ENCODE measurements around the gene KRT7. TPM values are rescaled to one million over a fixed set of nuclear protein-coding genes. Genes with fewer than 3 reads are reported as not detected.

The KRT7 gene
- total RNA-seq, 4 donors from 2014 or later, result 2.4 to 4.0 (median 3.7) TPM

DNA sequence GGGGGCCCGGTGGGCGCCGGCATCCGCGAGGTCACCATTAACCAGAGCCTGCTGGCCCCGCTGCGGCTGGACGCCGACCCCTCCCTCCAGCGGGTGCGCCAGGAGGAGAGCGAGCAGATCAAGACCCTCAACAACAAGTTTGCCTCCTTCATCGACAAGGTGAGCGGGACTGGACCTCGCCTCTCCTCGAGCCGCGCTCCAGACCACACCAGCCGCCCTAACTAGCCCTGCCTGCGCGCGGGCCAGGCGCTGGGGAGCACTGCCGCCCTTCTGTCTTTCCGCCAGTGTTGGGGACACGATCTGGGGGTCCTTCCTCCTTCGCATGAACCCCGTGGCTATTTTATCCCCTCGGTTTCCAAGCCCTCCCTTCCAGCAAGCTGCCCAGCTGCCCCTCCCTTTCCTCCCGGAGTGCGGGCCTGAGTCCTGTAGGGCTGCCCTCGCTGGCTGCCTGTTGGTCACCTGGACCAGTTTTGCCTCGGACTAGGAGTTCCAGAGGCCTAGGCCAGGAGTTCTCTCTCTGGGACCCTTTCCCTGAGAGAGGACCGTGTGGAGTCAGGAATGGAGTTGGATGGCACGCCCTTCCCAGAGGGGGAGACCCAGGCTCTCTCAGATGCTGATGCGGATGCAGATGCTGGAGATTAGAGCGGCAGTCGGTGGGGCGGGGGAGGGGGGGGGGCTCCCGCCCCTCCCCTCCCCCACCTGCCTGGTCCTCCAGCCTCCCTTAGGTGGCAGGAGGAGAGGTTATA is 592 bp downstream of the KRT7 start:
- TF ChIP-seq, protein P1, sequence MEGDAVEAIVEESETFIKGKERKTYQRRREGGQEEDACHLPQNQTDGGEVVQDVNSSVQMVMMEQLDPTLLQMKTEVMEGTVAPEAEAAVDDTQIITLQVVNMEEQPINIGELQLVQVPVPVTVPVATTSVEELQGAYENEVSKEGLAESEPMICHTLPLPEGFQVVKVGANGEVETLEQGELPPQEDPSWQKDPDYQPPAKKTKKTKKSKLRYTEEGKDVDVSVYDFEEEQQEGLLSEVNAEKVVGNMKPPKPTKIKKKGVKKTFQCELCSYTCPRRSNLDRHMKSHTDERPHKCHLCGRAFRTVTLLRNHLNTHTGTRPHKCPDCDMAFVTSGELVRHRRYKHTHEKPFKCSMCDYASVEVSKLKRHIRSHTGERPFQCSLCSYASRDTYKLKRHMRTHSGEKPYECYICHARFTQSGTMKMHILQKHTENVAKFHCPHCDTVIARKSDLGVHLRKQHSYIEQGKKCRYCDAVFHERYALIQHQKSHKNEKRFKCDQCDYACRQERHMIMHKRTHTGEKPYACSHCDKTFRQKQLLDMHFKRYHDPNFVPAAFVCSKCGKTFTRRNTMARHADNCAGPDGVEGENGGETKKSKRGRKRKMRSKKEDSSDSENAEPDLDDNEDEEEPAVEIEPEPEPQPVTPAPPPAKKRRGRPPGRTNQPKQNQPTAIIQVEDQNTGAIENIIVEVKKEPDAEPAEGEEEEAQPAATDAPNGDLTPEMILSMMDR (IDR thresholded peaks at IDR 0.05; ENCODE audit: low read depth), result no peak

DNA sequence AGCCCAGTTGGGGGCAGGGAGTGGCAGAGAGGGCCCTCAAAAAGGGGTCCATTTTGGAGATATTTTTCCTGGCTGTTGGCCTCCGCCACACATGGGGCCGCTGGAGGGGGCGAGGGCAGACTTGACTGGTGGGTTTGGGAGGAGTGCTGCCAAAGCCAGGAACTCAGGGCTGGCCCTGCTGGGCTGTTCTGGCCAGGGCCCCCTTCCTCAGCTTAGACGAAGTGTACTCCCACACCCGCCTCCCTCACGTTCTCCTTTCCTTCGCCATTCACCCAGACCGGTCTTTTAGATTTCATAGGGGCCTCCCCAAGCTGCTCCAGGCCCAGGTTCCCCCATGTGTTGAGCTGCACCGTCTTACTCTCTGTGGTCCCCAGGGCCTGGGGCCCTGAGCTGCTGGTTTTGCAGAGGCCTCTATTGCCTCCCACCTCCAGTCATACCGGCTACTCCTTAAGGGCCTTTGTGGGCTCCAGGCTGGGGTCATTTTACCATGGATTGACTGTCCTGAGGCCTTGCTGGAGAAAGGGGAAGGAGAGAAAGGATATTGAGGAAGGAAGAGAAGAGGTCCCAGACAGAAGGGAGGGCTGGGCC is 1.3 kb downstream of the KRT7 start:
- TF ChIP-seq, protein P1 (IDR thresholded peaks at IDR 0.05; ENCODE audit: low read depth), result no peak

DNA sequence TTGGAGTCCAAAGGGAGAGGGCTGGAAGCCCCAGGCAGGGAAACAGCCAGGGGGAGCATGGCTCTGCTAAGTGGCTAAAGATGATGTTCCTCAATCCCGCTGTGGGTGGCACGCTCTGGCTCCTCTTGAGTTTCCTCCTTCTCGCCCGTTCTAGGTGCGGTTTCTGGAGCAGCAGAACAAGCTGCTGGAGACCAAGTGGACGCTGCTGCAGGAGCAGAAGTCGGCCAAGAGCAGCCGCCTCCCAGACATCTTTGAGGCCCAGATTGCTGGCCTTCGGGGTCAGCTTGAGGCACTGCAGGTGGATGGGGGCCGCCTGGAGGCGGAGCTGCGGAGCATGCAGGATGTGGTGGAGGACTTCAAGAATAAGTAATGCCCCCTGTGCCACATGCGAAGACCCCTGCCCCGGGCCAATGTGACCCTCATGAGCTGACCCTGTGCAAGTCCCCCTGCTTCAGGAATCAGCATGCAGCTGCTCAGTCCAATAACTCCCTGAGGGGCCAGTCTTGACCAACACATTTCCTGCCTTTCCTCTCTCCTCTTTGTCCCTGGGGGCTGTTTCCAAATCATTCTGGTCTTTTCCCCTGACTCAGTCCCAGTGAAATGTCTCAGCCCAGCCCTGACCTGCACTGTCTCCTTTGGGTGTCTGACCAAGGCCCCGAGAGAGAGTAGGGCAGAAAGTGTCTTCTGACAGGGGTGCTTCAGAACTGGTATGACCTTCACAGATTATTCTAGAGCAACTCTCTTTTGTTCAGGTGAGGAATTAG is 2.1 kb downstream of the KRT7 start:
- TF ChIP-seq, protein P1 (IDR thresholded peaks at IDR 0.05; ENCODE audit: low read depth), result no peak

DNA sequence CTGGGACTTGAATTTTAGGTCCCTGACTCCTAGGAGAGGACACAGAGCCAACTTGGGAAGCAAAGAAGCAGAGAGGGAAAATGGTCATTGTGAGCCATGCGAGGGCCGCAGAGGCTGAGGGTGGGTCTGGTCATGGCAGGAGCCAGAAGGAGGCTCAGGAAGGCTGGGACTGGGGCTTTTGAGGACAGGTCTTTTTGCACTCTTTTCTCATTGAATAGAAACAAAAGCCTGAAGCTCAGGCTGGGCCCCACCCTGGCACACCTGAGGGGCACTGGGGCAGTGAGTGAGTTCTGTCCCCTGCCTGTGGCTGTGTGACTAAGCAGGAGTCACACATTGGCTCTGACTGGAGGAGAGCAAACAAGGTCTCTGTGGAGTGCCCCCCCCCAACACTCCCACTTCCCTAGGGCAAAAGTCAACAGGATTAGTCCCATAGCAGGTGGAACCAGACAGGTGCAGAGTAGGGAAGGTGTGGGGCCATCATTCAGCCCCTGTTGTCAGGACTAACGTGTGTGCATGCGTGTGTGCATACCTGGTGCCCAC is 2.8 kb downstream of the KRT7 start:
- TF ChIP-seq, protein P1 (IDR thresholded peaks at IDR 0.05; ENCODE audit: low read depth), result no peak

DNA sequence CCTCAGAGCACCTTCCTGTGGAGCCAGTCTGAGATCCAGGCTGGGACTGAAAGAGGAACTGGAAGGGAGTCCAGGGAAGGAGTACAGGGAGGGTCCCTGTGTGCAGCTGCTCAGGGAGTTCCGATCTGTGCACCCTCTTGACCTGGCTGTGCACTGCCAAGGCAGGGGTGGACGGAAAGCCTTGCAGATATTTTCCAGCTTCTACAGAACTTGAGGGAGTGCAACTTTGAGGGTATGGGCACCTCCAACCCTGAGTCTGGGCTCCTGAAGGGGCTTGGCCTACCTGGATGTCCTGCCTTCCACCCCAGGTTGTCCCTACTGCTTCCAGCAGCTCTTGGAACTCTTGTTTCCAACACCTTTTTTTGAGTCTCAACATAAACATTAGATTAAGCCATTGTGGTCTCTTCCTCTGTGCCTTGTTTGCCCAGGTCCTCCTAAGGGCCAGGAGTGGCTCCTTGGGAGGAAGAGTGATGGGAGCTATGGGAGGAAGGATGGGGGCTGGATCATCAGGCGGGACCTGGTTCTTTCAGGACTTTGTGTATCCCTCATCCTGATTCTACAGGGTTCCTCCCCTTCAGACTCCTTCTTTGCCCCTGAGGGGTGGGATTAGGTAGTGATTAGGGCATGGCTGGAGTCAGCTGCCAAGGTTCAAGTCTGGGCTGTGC is 3.5 kb downstream of the KRT7 start:
- TF ChIP-seq, protein P1 (IDR thresholded peaks at IDR 0.05; ENCODE audit: low read depth), result no peak

DNA sequence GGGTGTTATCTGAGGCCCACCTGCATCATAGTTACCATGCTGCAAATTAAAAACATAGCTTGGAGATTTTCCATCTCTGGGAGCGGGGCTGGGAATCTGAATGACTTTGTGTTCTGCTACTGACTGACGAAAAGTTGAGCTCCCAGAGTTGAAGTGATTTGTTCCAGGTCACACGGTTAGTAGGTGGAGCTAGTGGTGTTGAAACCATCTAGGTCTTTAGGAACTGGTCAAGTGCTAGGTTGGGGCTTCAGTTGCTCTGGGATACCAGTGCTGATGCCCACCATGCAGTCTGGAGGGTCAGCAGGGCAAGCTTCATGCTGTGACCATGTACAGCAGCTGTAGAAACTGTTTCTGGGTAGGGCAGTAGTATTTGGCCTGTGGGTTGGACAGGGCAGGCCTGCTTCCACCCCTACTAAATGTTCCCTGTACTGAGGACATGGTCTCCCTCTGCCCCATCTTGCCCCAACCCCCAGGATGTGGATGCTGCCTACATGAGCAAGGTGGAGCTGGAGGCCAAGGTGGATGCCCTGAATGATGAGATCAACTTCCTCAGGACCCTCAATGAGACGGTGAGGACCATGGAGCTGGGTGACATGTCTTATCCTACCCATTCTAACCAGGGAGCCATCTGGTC is 5.3 kb downstream of the KRT7 start:
- TF ChIP-seq, protein P1 (IDR thresholded peaks at IDR 0.05; ENCODE audit: low read depth), result no peak

All from subcutaneous adipose tissue (tissue), 4 donors.